HL-60 (cell line): ENCODE data around the gene LGALS7.
"Not testable (repeated sequence)": the region's sequence is repeated elsewhere in the genome, so short reads cannot be mapped to it uniquely, and the experiment has no call there.

Source experiments
- DNase-seq, 2 experiments: peaks; one replicate each; pipeline ENCODE4 v3.0.0-alpha.2; 2010 to 2020; ENCODE audit warnings: low read depth in 1 of 2, low spot score in 1 of 2
- H3K27ac ChIP-seq: fragments of 250-450 bp; sonication (Bioruptor Pico); replicated peaks from 2 replicates; pipeline ENCODE4 v1.5.1; 2020; ENCODE audit warnings: mild to moderate bottlenecking, moderate library complexity
- H3K27me3 ChIP-seq: fragments of 250-450 bp; sonication (Bioruptor Pico); 2 replicates; pipeline ENCODE4 v1.5.1; 2021; ENCODE audit warnings: mild to moderate bottlenecking, moderate library complexity; ENCODE audit not compliant: insufficient read depth, poor library complexity, severe bottlenecking
- H3K4me3 ChIP-seq: replicated peaks from 2 replicates; pipeline ENCODE4 v1.5.1; 2011; ENCODE audit warnings: mild to moderate bottlenecking, control low read depth, low read length; ENCODE audit not compliant: insufficient read depth
- GABPA ChIP-seq: IDR thresholded peaks from 2 replicates; pipeline ENCODE4 v1.6.1; 2012; ENCODE audit warnings: low read depth
- POLR2AphosphoS5 ChIP-seq: IDR thresholded peaks from 2 replicates; pipeline ENCODE4 v1.6.1; 2012; ENCODE audit warnings: low read depth
- SPI1 ChIP-seq: IDR thresholded peaks from 2 replicates; pipeline ENCODE4 v1.6.1; 2012; ENCODE audit warnings: low read depth, mild to moderate bottlenecking, borderline replicate concordance
- TF ChIP-seq, protein P1 (sequence below): IDR thresholded peaks from 2 replicates; pipeline ENCODE4 v1.6.1; 2012; ENCODE audit warnings: low read depth; ENCODE audit not compliant: insufficient replicate concordance
- TF ChIP-seq, protein P2 (sequence below): IDR thresholded peaks from one replicate; pipeline ENCODE4 v1.5.1; 2011; ENCODE audit warnings: low read length, control low read depth, inconsistent platforms; ENCODE audit not compliant: insufficient read depth

LGALS7 gene

DNA sequence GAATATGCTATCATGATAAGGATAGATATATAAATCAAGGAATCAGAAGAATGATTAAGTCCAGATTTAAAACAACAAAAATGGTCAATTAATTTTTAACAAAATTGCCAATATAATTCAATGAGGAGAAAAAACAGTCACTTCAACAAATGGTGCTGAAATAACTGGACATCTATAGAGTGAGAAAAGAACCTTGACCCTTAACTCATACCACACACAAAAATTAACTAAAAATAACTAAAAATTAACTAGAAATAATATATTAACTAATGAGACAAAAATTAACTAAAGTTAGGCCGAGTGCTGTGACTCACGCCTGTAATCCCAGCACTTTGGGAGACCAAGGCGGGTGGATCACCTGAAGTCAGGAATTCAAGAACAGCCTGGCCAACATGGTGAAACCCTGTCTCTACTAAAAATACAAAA lies 9.5 kb downstream of the LGALS7 start:
- TF ChIP-seq SPI1 (no peak), POLR2AphosphoS5 (no peak), GABPA (no peak)
- TF ChIP-seq, protein P1, sequence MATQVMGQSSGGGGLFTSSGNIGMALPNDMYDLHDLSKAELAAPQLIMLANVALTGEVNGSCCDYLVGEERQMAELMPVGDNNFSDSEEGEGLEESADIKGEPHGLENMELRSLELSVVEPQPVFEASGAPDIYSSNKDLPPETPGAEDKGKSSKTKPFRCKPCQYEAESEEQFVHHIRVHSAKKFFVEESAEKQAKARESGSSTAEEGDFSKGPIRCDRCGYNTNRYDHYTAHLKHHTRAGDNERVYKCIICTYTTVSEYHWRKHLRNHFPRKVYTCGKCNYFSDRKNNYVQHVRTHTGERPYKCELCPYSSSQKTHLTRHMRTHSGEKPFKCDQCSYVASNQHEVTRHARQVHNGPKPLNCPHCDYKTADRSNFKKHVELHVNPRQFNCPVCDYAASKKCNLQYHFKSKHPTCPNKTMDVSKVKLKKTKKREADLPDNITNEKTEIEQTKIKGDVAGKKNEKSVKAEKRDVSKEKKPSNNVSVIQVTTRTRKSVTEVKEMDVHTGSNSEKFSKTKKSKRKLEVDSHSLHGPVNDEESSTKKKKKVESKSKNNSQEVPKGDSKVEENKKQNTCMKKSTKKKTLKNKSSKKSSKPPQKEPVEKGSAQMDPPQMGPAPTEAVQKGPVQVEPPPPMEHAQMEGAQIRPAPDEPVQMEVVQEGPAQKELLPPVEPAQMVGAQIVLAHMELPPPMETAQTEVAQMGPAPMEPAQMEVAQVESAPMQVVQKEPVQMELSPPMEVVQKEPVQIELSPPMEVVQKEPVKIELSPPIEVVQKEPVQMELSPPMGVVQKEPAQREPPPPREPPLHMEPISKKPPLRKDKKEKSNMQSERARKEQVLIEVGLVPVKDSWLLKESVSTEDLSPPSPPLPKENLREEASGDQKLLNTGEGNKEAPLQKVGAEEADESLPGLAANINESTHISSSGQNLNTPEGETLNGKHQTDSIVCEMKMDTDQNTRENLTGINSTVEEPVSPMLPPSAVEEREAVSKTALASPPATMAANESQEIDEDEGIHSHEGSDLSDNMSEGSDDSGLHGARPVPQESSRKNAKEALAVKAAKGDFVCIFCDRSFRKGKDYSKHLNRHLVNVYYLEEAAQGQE = no peak

DNA sequence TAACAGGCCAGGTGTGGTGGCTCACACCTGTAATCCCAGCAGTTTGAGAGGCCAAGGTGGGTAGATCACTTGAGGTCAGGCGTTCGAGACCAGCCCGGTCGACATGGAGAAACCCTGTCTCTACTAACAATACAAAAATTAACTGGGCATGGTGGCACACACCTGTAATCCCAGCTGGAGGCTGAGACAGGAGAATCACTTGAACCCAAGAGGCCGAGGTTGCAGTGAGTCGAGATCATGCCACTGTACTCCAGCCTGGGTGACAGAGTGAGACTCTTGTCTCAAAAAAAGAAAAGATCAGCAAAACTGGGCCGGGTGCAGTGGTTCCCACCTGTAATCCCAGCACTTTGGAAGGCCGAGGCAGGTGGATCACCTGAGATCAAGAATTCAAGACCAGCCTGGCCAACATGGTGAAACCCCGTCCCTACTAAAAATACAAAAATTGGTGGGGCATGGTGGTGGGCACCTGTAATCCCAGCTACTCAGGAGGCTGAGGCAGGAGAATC lies 11.4 kb downstream of the LGALS7 start:
- H3K27me3 ChIP-seq, H3K27ac ChIP-seq, DNase-seq, H3K4me3 ChIP-seq: not testable (repeated sequence)

More for the DNA sequence above, 9.5 kb downstream of the LGALS7 start:
- DNase-seq = no peak
- Histone ChIP-seq H3K27ac (no peak overlapping the region), H3K27me3 (no peaks in the 10 kb centered on the region), H3K4me3 (no peak overlapping the region)

DNA sequence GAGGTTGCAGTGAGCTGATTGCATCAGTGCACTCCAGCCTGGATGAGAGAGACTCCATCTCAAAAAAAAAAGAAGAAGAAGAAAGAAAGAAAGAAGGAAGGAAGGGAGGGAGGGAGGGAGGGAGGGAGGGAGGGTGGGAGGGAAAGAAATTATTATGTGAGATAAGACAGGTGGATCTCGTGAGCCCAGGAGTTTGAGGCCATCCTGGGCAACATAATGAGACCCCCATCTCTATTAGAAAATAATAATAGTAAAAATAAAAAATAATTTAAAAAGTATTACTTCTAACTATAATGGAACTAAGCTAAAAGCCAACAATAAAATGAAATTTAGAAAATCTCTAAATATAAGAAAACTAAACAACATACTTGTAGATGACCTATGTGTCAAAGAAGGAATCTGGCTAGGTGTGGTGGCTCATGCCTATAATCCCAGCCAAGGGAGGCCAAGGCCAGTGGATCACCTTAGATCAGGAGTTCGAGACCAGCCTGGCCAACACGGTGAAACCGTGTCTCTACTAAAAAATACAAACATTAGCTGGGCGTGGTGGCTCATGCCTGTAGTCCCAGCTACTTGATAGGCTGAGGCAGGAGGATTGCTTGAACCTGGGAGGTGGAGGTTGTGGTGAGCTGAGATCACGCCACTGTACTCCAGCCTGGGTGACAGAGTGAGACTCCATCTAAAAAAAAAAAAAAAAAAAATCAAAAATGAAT lies 12.4 kb downstream of the LGALS7 start:
- H3K27ac ChIP-seq, H3K27me3 ChIP-seq, DNase-seq, H3K4me3 ChIP-seq: not testable (repeated sequence)

DNA sequence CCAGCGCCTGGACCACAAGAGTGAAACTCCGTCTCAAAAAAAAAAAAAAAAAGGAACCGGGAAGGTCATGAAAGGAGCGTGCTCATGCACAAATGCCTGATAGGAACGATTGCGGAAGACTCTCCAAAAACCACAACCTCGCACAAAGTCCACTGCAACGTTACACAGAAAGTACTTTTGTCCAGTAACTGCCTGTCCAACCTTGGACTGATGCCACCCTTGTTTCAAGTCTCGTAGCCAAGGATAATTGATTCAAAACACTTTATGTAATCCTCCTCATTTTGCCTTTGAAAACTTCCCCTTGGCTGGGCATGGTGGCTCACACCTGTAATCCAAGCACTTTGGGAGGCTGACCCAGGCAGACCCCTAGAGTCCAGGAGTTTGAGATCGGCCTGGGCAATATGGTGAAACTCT lies 13.7 kb downstream of the LGALS7 start:
- no peak overlapping the region for H3K4me3 ChIP-seq
- DNase-seq = no peak
- TF ChIP-seq, protein P1 = no peak
- TF ChIP-seq SPI1 = no peak
- TF ChIP-seq, protein P2, sequence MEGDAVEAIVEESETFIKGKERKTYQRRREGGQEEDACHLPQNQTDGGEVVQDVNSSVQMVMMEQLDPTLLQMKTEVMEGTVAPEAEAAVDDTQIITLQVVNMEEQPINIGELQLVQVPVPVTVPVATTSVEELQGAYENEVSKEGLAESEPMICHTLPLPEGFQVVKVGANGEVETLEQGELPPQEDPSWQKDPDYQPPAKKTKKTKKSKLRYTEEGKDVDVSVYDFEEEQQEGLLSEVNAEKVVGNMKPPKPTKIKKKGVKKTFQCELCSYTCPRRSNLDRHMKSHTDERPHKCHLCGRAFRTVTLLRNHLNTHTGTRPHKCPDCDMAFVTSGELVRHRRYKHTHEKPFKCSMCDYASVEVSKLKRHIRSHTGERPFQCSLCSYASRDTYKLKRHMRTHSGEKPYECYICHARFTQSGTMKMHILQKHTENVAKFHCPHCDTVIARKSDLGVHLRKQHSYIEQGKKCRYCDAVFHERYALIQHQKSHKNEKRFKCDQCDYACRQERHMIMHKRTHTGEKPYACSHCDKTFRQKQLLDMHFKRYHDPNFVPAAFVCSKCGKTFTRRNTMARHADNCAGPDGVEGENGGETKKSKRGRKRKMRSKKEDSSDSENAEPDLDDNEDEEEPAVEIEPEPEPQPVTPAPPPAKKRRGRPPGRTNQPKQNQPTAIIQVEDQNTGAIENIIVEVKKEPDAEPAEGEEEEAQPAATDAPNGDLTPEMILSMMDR = no peak
- H3K27me3 ChIP-seq = no peaks in the 10 kb centered on the region
- H3K27ac ChIP-seq = no peak overlapping the region

DNA sequence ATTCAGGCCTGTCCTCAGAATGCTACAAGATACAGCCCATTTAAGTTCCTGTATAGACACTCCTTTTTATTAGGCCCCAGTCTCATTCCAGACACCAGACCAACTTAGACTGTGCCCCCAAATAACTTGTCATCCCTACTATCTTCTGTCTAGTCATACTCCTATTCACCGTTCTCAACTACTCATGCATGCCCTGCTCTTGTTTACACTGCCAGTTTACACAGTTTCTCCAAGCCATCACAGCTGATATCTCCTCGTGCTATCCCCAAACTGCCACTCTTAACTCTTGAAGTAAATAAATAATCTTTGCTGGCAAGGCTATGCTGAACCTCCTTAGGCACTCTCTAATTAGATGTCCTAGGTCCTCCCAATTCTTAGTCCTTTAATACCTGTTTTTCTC lies 19.1 kb downstream of the LGALS7 start:
- not testable (repeated sequence) for H3K27ac ChIP-seq, DNase-seq, H3K27me3 ChIP-seq, H3K4me3 ChIP-seq

DNA sequence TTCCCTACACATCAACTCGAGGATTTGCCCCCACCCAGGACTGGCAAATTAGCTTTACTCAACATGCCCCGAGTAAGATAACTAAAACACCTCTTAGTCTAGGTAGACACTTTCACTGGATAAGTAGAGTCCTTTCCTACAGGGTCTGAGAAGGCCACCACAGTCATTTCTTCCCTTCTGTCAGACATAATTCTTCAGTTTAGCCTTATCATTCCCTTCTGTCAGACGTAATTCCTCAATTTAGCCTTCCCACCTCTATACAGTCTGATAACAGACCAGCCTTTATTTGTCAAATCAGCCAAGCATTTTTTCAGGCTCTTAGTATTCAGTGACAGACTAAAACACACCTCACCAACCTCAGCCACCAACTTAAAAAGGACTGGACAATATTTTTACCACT lies 19.5 kb downstream of the LGALS7 start:
- H3K27ac ChIP-seq, H3K4me3 ChIP-seq, DNase-seq, H3K27me3 ChIP-seq: not testable (repeated sequence)
